ENCODE results near the gene EEFSEC. TPM values are rescaled to one million over a fixed set of nuclear protein-coding genes. Genes with fewer than 3 reads are reported as not detected.
A peak's percentile ranks its signal among the peaks of the same experiment; 100 is the strongest.

The EEFSEC gene
- total RNA-seq, 1 experiment from 2014 or later = 15.4 TPM

DNA sequence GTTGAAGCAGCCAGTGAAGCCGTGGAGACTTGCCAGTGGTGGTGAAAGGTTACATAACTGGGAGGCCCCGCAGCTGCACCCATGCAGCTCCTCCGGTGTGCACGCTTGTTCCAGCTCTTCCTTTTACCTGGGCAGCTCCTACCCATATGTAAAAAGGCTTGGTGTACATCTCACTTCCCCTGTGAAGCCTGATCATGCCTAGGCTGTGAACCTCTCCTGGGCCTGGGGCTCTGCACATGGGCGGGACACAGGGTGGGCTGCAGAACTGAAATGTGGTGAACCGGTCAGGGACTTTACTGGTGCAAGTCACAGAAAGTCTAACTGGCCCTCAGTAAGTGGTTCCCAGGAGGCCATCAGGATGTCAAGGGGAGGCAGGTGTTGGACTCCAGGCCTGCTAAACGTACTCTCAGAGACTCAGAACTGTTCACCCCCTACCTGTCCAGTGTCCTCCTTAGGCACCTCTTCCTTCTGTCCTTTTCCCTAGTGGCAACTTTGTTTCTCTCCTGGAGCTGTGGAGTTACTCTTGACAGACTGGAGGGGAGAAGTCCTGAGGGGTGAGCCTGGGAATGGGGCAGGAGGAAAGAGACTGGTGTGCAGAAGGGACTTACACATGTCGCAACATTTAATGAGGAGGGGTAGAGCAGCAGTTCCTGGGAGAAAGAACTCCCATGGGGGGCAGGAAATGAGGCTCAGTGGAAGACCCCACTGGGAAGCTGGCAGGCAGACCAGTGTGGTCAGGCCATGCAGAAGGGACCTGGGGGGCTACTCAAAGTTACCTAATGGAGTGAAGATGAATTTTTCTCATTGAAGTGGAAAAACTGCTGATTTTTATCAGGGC, 148.1 kb downstream of the EEFSEC start:
- Histone ChIP-seq H3K27me3 (ENCODE audit: control insufficient read depth, insufficient read depth, low read length) (no peaks in the 10 kb centered on the region), H3K36me3 (ENCODE audit: control insufficient read depth, insufficient read depth, low read length) (no peaks in the 10 kb centered on the region), H3K9me3 (ENCODE audit: control insufficient read depth, insufficient read depth, low read depth, low read length) (no peaks in the 10 kb centered on the region), H3K4me3 (ENCODE audit: low read depth in 2 of 2, low read length in 2 of 2) (no peak overlapping the region), H3K27ac (ENCODE audit: low read length) (no peak overlapping the region), H3K4me1 (ENCODE audit: control insufficient read depth, insufficient read depth, low read length) (no peaks in the 10 kb centered on the region)
- no peak for TF ChIP-seq TCF7L2 (IDR thresholded peaks at IDR 0.05; ENCODE audit: low read depth, low read length)
- no peak for TF ChIP-seq CTCF (IDR thresholded peaks at IDR 0.05)
- BruUV-seq (replicated peaks) = no TSS peak
- no peak for DNase-seq (ENCODE audit: low read depth, low spot score)
- CTCF ChIA-PET = no interaction called here
- intact Hi-C loops (cut with micrococcal nuclease; ENCODE audit: unreplicated experiment) (no loop called here), in situ Hi-C loops (cut with HindIII; ENCODE audit: low pct_unique_long_range_greater_than_20kb, low sequenced_read_pairs) (no loop called here)
- no peak for ATAC-seq
- POLR2A ChIA-PET = no interaction called here

GRCh38 chr3:128306481-128306880, 153.2 kb downstream of the EEFSEC start:
- ChIA-PET POLR2A (no interaction called here), CTCF (interaction anchor here (0.6 to 1.1 kb wide), 4 partner anchors 121 to 295 kb away, joined by 3 to 6 read pairs (median 4); no protein-coding TSS in a partner anchor)
- in situ Hi-C loops (cut with HindIII; ENCODE audit: low pct_unique_long_range_greater_than_20kb, low sequenced_read_pairs) = no loop called here
- BruUV-seq (replicated peaks) = no TSS peak
- Histone ChIP-seq H3K27me3 (ENCODE audit: control insufficient read depth, insufficient read depth, low read length) (no peaks in the 10 kb centered on the region), H3K9me3 (ENCODE audit: control insufficient read depth, insufficient read depth, low read depth, low read length) (no peaks in the 10 kb centered on the region), H3K4me3 (ENCODE audit: low read depth in 2 of 2, low read length in 2 of 2) (no peak overlapping the region), H3K36me3 (ENCODE audit: control insufficient read depth, insufficient read depth, low read length) (no peaks in the 10 kb centered on the region), H3K4me1 (ENCODE audit: control insufficient read depth, insufficient read depth, low read length) (no peaks in the 10 kb centered on the region), H3K27ac (ENCODE audit: low read length) (no peak overlapping the region)
- ATAC-seq = no peak
- DNase-seq (ENCODE audit: low read depth, low spot score) = no peak
- TF ChIP-seq CTCF (IDR thresholded peaks at IDR 0.05) (no peak), SIN3A (IDR thresholded peaks at IDR 0.05; ENCODE audit: borderline replicate concordance, insufficient read depth, low read depth, low read length) (no peak)
- intact Hi-C loops (cut with micrococcal nuclease; ENCODE audit: unreplicated experiment) = no loop called here

- BruUV-seq (replicated peaks) = no TSS peak
- CTCF ChIA-PET = interaction anchor here (0.5 to 1.1 kb wide), 4 partner anchors 91 to 191 kb away, joined by 3 to 6 read pairs (median 4); no protein-coding TSS in a partner anchor
- intact Hi-C loops (cut with micrococcal nuclease; ENCODE audit: unreplicated experiment) = no loop called here
Observed at GRCh38 chr3:128307029-128307633, 153.8 kb downstream of the EEFSEC start.

More at GRCh38 chr3:128307029-128307633, 153.8 kb downstream of the EEFSEC start:
- Histone ChIP-seq H3K27me3 (ENCODE audit: control insufficient read depth, insufficient read depth, low read length) (no peaks in the 10 kb centered on the region), H3K9me3 (ENCODE audit: control insufficient read depth, insufficient read depth, low read depth, low read length) (no peaks in the 10 kb centered on the region), H3K27ac (ENCODE audit: low read length) (peak overlapping the region; percentile 44; the same call in 1 of the 2 replicates), H3K4me1 (ENCODE audit: control insufficient read depth, insufficient read depth, low read length) (no peaks in the 10 kb centered on the region), H3K36me3 (ENCODE audit: control insufficient read depth, insufficient read depth, low read length) (no peaks in the 10 kb centered on the region), H3K4me3 (ENCODE audit: low read depth in 2 of 2, low read length in 2 of 2) (no peak overlapping the region)
- POLR2A ChIA-PET = no interaction called here
- TF ChIP-seq, protein P1, sequence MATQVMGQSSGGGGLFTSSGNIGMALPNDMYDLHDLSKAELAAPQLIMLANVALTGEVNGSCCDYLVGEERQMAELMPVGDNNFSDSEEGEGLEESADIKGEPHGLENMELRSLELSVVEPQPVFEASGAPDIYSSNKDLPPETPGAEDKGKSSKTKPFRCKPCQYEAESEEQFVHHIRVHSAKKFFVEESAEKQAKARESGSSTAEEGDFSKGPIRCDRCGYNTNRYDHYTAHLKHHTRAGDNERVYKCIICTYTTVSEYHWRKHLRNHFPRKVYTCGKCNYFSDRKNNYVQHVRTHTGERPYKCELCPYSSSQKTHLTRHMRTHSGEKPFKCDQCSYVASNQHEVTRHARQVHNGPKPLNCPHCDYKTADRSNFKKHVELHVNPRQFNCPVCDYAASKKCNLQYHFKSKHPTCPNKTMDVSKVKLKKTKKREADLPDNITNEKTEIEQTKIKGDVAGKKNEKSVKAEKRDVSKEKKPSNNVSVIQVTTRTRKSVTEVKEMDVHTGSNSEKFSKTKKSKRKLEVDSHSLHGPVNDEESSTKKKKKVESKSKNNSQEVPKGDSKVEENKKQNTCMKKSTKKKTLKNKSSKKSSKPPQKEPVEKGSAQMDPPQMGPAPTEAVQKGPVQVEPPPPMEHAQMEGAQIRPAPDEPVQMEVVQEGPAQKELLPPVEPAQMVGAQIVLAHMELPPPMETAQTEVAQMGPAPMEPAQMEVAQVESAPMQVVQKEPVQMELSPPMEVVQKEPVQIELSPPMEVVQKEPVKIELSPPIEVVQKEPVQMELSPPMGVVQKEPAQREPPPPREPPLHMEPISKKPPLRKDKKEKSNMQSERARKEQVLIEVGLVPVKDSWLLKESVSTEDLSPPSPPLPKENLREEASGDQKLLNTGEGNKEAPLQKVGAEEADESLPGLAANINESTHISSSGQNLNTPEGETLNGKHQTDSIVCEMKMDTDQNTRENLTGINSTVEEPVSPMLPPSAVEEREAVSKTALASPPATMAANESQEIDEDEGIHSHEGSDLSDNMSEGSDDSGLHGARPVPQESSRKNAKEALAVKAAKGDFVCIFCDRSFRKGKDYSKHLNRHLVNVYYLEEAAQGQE (IDR thresholded peaks at IDR 0.05; ENCODE audit: insufficient read depth in 1 of 2, low read depth in 2 of 2, low read length in 1 of 2) = no peak
- no peak for TF ChIP-seq SIN3A (IDR thresholded peaks at IDR 0.05; ENCODE audit: borderline replicate concordance, insufficient read depth, low read depth, low read length)
- DNase-seq (ENCODE audit: low read depth, low spot score) = no peak
- in situ Hi-C loops (cut with HindIII; ENCODE audit: low pct_unique_long_range_greater_than_20kb, low sequenced_read_pairs) = no loop called here
- peak; percentile 86 for ATAC-seq

All from Panc1 (cell line).